ENCODE measurements around the gene OMP.
A peak's percentile ranks its signal among the peaks of the same experiment; 100 is the strongest.
"Not testable (repeated sequence)": the region's sequence is repeated elsewhere in the genome, so short reads cannot be mapped to it uniquely, and the experiment has no call there.

OMP gene

GRCh38 chr11:77102246-77103210, at the start of gene OMP:
Gene OMP, plus strand, starts transcription at chr11:77102840. Its CDS starts 0 bp downstream, at chr11:77102840.
- DNase-seq, result no peak

GRCh38 chr11:77053217-77054015, 49.2 kb upstream of the OMP start:
- no peak for DNase-seq

GRCh38 chr11:77054084-77054483, 48.6 kb upstream of the OMP start:
- DNase-seq, result no peak

- DNase-seq, result no peak
Measured at GRCh38 chr11:77055101-77055561, 47.5 kb upstream of the OMP start.

GRCh38 chr11:77055913-77056312, 46.7 kb upstream of the OMP start:
- no peak for DNase-seq

- DNase-seq, result no peak
Measured at GRCh38 chr11:77056814-77057402, 45.7 kb upstream of the OMP start.

GRCh38 chr11:77057938-77058474, 44.6 kb upstream of the OMP start:
- no peak for DNase-seq

GRCh38 chr11:77058900-77059299, 43.7 kb upstream of the OMP start:
- DNase-seq, result no peak

- DNase-seq, result no peak
Measured at GRCh38 chr11:77059806-77060205, 42.8 kb upstream of the OMP start.

- no peak for DNase-seq
Measured at GRCh38 chr11:77060234-77060633, 42.4 kb upstream of the OMP start.

GRCh38 chr11:77061258-77061657, 41.4 kb upstream of the OMP start:
- DNase-seq, result not testable (repeated sequence)

GRCh38 chr11:77062924-77063323, 39.7 kb upstream of the OMP start:
- DNase-seq, result no peak

- DNase-seq, result no peak
Measured at GRCh38 chr11:77063407-77063806, 39.2 kb upstream of the OMP start.

GRCh38 chr11:77063861-77064260, 38.8 kb upstream of the OMP start:
- no peak for DNase-seq

GRCh38 chr11:77064648-77065217, 37.9 kb upstream of the OMP start:
- DNase-seq, result no peak

GRCh38 chr11:77065878-77066228, 36.8 kb upstream of the OMP start:
- no peak for DNase-seq

- peak; percentile 83 for DNase-seq
Measured at GRCh38 chr11:77066229-77067042, 36.2 kb upstream of the OMP start, which contains the start of gene CAPN5. Gene CAPN5, plus strand, starts transcription at chr11:77066971. Its CDS starts 17,916 bp downstream, at chr11:77084887.

- no peak for DNase-seq
Measured at GRCh38 chr11:77067861-77068443, 34.7 kb upstream of the OMP start.

GRCh38 chr11:77068457-77069335, 33.9 kb upstream of the OMP start:
- no peak for DNase-seq

- DNase-seq, result no peak
Measured at GRCh38 chr11:77069336-77069968, 33.2 kb upstream of the OMP start.

Data from stimulated activated CD4-positive, alpha-beta T cell treated with anti-CD3 and anti-CD28 coated beads, Interleukin-1b, Interleukin-23, amount 100 ng/mL, for 48 hours (primary cell).